HepG2 (cell line): Measurements from ENCODE around the gene UBE2O. TPM values are rescaled to one million over a fixed set of nuclear protein-coding genes. Genes with fewer than 3 reads are reported as not detected.

ENCODE experiments used
- ATM ChIP-seq: fragments of 450-650 bp; IDR thresholded peaks from 2 replicates; pipeline ENCODE4 v1.7.1; 2017; ENCODE audit warnings: mild to moderate bottlenecking, borderline replicate concordance
- HMGXB3 ChIP-seq: sonication (generic); formaldehyde crosslinking; IDR thresholded peaks from 2 replicates; pipeline ENCODE4 v1.4.0; 2020; ENCODE audit warnings: missing genetic modification reagents, borderline replicate concordance
- ISL2 ChIP-seq: sonication (generic); formaldehyde crosslinking; IDR thresholded peaks from 2 replicates; pipeline ENCODE4 v1.5.0; 2020; ENCODE audit warnings: missing genetic modification reagents
- MIXL1 ChIP-seq: IDR thresholded peaks from 2 replicates; pipeline ENCODE4 v1.6.1; 2016
- PATZ1 ChIP-seq: sonication (generic); formaldehyde crosslinking; IDR thresholded peaks from 2 replicates; pipeline ENCODE4 v1.4.0; 2020; ENCODE audit warnings: missing genetic modification reagents
- POGZ ChIP-seq: sonication (generic); formaldehyde crosslinking; IDR thresholded peaks from 2 replicates; pipeline ENCODE4 v1.4.0; 2020; ENCODE audit warnings: mild to moderate bottlenecking, missing genetic modification reagents
- RFX3 ChIP-seq: IDR thresholded peaks from 2 replicates; pipeline ENCODE4 v1.6.1; 2016; ENCODE audit warnings: missing biosample characterization, missing genetic modification reagents
- XRCC5 ChIP-seq: fragments of 200-400 bp; formaldehyde crosslinking; optimal IDR thresholded peaks from 2 replicates; pipeline ENCODE3; 2017; ENCODE audit warnings: mild to moderate bottlenecking, low read length
- ZFP37 ChIP-seq: sonication (generic); formaldehyde crosslinking; IDR thresholded peaks from 2 replicates; pipeline ENCODE4 v1.4.0; 2020; ENCODE audit warnings: missing genetic modification reagents, borderline replicate concordance
- ZFX ChIP-seq: sonication (generic); formaldehyde crosslinking; IDR thresholded peaks from 2 replicates; pipeline ENCODE4 v1.4.0; 2020; ENCODE audit warnings: mild to moderate bottlenecking, low read depth, missing genetic modification reagents, moderate library complexity
- ZNF20 ChIP-seq: sonication (generic); formaldehyde crosslinking; IDR thresholded peaks from 2 replicates; pipeline ENCODE4 v1.4.0; 2020; ENCODE audit warnings: mild to moderate bottlenecking, moderate library complexity, missing genetic modification reagents
- ZNF225 ChIP-seq: sonication (generic); formaldehyde crosslinking; IDR thresholded peaks from 2 replicates; pipeline ENCODE4 v1.4.0; 2020; ENCODE audit warnings: mild to moderate bottlenecking, missing genetic modification reagents
- ZNF318 ChIP-seq: sonication (generic); formaldehyde crosslinking; IDR thresholded peaks from 2 replicates; pipeline ENCODE4 v1.4.0; 2020; ENCODE audit warnings: mild to moderate bottlenecking, missing genetic modification reagents
- ZNF460 ChIP-seq: sonication (generic); formaldehyde crosslinking; IDR thresholded peaks from 2 replicates; pipeline ENCODE4 v1.5.1; 2020; ENCODE audit warnings: missing genetic modification reagents, mild to moderate bottlenecking, borderline replicate concordance
- polyA plus RNA-seq, 8 experiments: library from polyadenylated mRNA; depleted of rRNA in 3 of 8; stranded (reverse) in 7 of 8; unstranded in 1 of 8; fragments of >200 nt; fragmentation: Illumina TruSeq in 4 of 8; extraction: Trizol in 4 of 8; gene quantifications; 2 replicates each; pipeline versions ENCODE4 v1.2.1 to v1.2.3, GENCODE V29; 2011 to 2016; ENCODE audit warnings: low read depth in 4 of 8, missing spikeins in 1 of 8, mixed read lengths in 1 of 8; ENCODE audit not compliant: insufficient read depth in 1 of 8
- total RNA-seq, 5 experiments: library from RNA; depleted of rRNA; stranded (reverse); fragments of >200 nt; fragmentation: Illumina TruSeq; extraction: Trizol; gene quantifications; 2 replicates each; pipeline ENCODE4 v1.2.3, GENCODE V29; 2016; ENCODE audit warnings: low read depth in 1 of 5

Gene UBE2O
- total and polyA plus RNA-seq, 2 of the 13 experiments (the other 11 are each of a cell fraction or from before 2014, with no cell fraction given) = 21.5 to 23.5 TPM

GRCh38 chr17:76376318-76377133 is 76.4 kb downstream of the UBE2O start (continued):
- TF ChIP-seq HMGXB3 (CRISPR knock-in tag) (peak; percentile 65; the same call in 1 of the 2 replicates), RFX3 (CRISPR knock-in tag) (no peak), XRCC5 (peak; percentile 43), POGZ (CRISPR knock-in tag) (peak; percentile 73), MIXL1 (CRISPR knock-in tag) (peak; percentile 91), ZNF20 (CRISPR knock-in tag) (peak; percentile 49; the same call in 1 of the 2 replicates), ZNF225 (no peak), ZNF318 (0 out of 2 replicates have a peak, but pooled peaks have one; percentile 22), ZFX (CRISPR knock-in tag) (peak; percentile 66), ZNF460 (no peak), ATM (no peak), PATZ1 (CRISPR knock-in tag) (peak; percentile 95), ISL2 (CRISPR knock-in tag) (peak; percentile 96), ZFP37 (CRISPR knock-in tag) (no peak)
